LHCN-M2 (cell line): Measurements from ENCODE around the gene SPATA17. TPM values are rescaled to one million over a fixed set of nuclear protein-coding genes. Genes with fewer than 3 reads are reported as not detected.
"Not testable (repeated sequence)": the region's sequence is repeated elsewhere in the genome, so short reads cannot be mapped to it uniquely, and the experiment has no call there.

Source experiments
- DNase-seq: peaks from one replicate; pipeline ENCODE4 v3.0.0-alpha.2; 2012; ENCODE audit warnings: low read depth
- polyA plus RNA-seq: library from polyadenylated mRNA; unstranded; fragments of >200 nt; gene quantifications from one replicate; pipeline ENCODE4 v1.2.1, GENCODE V29; 2012; ENCODE audit warnings: missing spikeins
- total RNA-seq: library from RNA; depleted of rRNA; stranded (reverse); fragments of >200 nt; gene quantifications from 2 replicates; pipeline ENCODE4 v1.2.3, GENCODE V29; 2014; rRNA removed

The SPATA17 gene
- 0.19 and 0.46 TPM in 2 replicates for total RNA-seq
- polyA plus RNA-seq: 0.44 TPM

DNA sequence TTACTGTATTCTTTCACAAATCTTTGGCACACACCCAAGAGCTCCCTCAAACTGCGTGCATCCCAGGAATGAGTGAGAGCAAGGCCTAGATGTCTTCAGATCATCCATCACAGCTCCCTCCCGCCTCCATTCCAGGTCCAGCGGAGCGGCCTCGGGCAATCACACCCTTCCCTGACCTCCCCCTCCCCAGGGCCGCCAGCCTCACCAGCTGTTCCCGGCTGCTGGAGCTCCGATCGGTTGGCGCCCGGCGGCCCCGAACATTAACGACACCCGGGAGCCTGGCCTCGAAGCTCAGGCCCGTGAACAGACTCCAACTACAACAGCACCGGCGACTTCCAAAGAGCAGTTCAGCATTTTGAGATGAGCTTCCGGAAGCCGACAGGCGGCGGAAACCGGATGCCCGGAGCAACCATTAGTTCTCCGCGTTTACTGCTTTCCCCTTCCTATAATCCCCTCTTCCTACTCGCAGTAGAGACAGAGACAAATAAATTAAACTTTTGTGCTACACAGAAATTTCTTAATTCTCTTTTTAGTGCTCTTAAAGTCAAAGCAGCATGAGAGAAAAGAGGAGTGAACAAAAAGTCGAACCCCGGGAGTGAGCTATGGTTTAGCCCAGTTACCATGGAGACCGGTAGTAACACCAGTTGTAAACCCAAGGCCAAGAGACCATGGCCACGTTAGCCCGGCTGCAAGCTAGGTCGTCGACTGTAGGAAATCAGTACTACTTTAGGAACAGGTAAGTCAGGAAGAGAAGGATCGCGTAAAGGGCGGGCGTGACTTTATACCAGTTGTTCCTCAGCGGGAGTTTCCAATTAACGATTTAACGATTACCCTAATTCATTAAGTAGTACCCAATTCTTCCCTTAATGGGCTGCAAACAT lies at the start of gene SPATA17, which contains the start of gene GPATCH2:
Gene SPATA17, plus strand, starts transcription at position 634 of the 881 bp plus-strand sequence. Its CDS starts 35 bp downstream, at position 669.
Gene GPATCH2, minus strand, starts transcription at position 380 of the 881 bp plus-strand sequence. Its CDS starts 119 bp downstream, at position 261.
- DNase-seq: peak; percentile 88

- not testable (repeated sequence) for DNase-seq
Observed at GRCh38 chr1:217584286-217584811, 46.8 kb upstream of the SPATA17 start.

DNA sequence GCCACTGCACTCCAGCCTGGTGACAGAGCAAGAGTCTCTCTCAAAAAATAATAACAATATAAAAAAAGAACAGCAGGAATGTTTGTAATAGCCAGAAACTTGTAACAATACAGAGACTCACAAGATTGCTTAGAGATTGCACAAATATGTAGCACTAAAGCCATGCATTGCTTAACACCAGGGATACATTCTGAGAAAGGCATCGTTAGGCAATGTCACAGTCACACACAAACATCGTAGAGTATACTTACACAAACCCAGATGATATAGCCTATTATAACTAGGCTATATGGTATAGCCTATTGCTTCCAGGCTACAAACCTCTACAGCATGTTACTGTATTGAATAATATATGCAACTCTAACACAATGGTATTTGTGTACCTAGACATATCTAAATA lies 45.6 kb upstream of the SPATA17 start:
- no peak for DNase-seq

DNA sequence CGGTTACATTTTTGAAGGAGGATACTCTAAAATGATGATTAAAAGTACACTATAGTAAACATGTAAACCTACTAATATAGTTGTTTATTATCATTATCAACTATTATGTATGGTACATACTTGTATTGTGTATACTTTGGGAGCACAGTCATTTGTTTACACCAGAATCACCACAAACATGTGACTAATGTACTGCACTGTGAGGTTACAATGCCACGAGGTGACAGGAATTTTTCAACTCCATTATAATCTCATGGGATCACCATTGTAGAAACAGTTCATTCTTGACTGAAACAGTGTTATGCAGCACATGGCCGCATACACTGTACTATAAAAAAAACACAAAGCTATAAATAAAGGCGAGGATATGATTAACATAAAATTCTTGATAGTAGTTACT lies 44.6 kb upstream of the SPATA17 start:
- DNase-seq: peak; percentile 24

- DNase-seq: no peak
Observed at GRCh38 chr1:217590598-217590997, 40.5 kb upstream of the SPATA17 start.

- no peak for DNase-seq
Observed at GRCh38 chr1:217599154-217599553, 32.0 kb upstream of the SPATA17 start.

GRCh38 chr1:217602380-217602779 lies 28.8 kb upstream of the SPATA17 start:
- DNase-seq: no peak

GRCh38 chr1:217605390-217605789 lies 25.8 kb upstream of the SPATA17 start:
- DNase-seq: peak; percentile 10

GRCh38 chr1:217614200-217614712 lies 16.9 kb upstream of the SPATA17 start:
- peak; percentile 3 for DNase-seq

DNA sequence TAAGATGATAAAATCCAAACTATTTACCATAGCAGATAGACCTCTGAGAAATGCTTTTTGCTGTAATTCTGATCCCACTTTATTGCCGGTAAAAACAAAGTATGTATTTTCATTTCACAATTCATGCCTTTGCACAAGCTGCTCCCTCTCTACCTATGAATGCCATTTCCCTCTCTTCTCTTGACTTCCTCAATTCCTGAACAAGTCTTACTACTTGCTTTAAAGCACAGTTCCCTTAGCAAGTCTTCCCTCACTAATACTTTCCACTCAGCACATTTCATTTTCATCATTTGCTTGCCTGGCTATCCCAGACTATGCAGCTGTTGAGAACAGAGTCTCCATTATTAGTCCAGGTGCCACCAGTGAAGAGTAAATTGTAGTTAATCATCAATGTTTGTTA lies 14.0 kb upstream of the SPATA17 start:
- no peak for DNase-seq

GRCh38 chr1:217620814-217621213 lies 10.3 kb upstream of the SPATA17 start:
- no peak for DNase-seq

DNA sequence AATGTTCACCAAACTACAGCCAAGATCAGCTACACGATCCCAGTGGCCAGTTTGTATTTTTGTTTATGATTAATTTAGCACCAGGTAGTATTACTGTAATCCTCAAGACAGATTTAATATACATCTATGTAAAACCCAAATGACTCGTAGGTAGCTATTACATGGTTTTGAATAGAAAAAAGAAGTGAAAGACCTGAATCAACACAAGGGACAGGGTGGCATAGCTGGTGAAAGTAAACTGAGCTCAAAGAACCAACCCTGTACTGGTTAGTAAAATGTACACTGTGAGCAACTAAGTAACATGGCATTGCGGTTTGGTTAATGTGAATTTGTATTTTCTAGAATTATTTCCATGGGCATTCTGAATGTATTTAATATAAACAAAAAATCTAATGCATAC lies 9.1 kb upstream of the SPATA17 start:
- no peak for DNase-seq

GRCh38 chr1:217626321-217626720 lies 4.8 kb upstream of the SPATA17 start:
- DNase-seq: no peak

- DNase-seq: no peak
Observed at GRCh38 chr1:217627431-217627830, 3.7 kb upstream of the SPATA17 start.

GRCh38 chr1:217642455-217642854 lies 11.3 kb downstream of the SPATA17 start:
- DNase-seq: no peak

DNA sequence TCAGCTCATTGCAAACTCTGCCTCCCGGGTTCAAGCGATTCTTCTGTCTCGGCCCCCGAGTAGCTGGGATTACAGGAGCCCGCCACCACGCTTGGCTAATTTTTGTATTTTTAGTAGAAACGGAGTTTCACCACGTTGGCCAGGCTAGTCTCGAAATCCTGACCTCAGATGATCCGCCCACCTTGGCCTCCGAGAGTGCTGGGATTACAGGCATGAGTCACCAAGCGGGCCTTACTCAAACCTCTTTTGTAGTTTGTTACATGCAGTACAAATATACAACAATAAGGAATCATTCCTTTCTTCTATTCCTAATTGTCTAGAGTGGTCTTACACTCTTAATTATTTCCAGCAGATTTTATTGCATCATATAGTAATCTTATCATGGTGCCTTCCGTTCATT lies 16.6 kb downstream of the SPATA17 start:
- DNase-seq: peak; percentile 18

DNA sequence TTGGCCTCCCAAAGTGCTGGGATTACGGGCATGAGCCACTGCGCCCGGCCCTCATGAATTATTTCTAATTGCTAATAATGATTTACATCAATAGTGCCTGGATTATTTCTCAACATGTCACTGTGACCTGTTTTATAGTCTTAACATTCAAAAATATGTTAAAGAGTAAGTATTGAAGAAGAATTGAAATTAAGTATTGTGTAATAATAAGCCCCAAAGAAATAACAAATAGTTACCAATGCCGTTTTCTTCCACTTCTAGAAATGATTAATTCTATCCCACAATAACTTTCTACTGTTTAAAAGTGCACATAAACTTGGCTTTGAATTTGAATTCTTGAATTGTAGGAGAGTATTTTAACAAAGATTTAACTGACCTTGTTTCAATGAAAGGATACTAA lies 19.5 kb downstream of the SPATA17 start:
- no peak for DNase-seq

GRCh38 chr1:217660353-217661062 lies 29.4 kb downstream of the SPATA17 start:
- DNase-seq: peak; percentile 93

- DNase-seq: peak; percentile 14
Observed at GRCh38 chr1:217661407-217661806, 30.3 kb downstream of the SPATA17 start.

DNA sequence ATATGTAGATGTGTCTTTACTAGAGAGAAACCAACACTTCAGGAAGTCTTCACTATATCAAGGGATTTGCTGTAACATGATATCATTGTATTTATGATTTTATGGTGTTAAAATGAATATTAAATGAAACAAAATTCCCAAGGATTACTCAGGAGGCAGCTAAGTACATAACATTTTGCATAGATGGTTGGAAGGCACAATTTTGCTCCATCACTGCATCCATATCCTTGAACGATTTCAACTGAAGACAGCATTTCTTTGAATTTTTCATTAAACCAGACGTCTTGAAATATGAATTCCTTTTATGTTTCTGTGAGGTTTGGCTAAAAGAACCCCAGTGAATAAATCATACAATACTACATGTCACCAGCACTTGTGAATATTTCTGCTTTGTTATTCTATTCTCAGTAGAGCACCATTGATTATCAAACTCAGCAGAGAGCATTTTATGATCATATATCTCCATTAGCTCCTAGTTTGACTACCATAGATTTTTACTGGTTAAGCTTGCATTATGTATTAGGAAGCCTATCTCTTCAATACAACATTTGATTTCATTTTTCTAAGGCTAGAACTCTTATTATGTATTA lies 37.3 kb downstream of the SPATA17 start:
- DNase-seq: no peak

- no peak for DNase-seq
Observed at GRCh38 chr1:217673387-217673786, 42.2 kb downstream of the SPATA17 start.
